Fibroblast of lung (primary cell): ENCODE results near the gene BCAS3. TPM values are rescaled to one million over a fixed set of nuclear protein-coding genes. Genes with fewer than 3 reads are reported as not detected.

ENCODE experiments used
- DNase-seq, 2 donors: peaks; one replicate each; pipeline versions ENCODE4 v3.0.0 to v3.0.0-alpha.2; 2010; ENCODE audit warnings: low read depth in 2 of 2
- H2AFZ ChIP-seq: 2 replicates; pipeline ENCODE4 v1.5.1; 2012; ENCODE audit warnings: low read length, control low read depth, inconsistent platforms
- H3K27ac ChIP-seq: 2 replicates; pipeline ENCODE4 v1.5.1; 2011; ENCODE audit warnings: low read length, control low read depth; ENCODE audit not compliant: insufficient read depth
- H3K27me3 ChIP-seq: 2 replicates; pipeline ENCODE4 v1.5.1; 2011; ENCODE audit warnings: mild to moderate bottlenecking, low read length; ENCODE audit not compliant: control insufficient read depth, insufficient read depth
- H3K36me3 ChIP-seq: 2 replicates; pipeline ENCODE4 v1.5.1; 2011; ENCODE audit warnings: low read length; ENCODE audit not compliant: control insufficient read depth, insufficient read depth
- H3K4me1 ChIP-seq: 2 replicates; pipeline ENCODE4 v1.5.1; 2011; ENCODE audit warnings: low read length; ENCODE audit not compliant: control insufficient read depth, insufficient read depth; ENCODE audit errors: extremely low read depth
- H3K4me2 ChIP-seq: 2 replicates; pipeline ENCODE4 v1.5.1; 2011; ENCODE audit warnings: low read length, control low read depth; ENCODE audit not compliant: insufficient read depth; ENCODE audit errors: extremely low read depth
- H3K4me3 ChIP-seq, 4 experiments: fragments of 200-600 bp in 1 of 4; sonication (generic) in 1 of 4; replicated peaks in 1 of 4; 2 replicates each; pipeline ENCODE4 v1.5.1; 2011 to 2016; ENCODE audit warnings: low read length in 4 of 4, low read depth in 3 of 4, mild to moderate bottlenecking in 3 of 4, control low read depth in 2 of 4, inconsistent platforms in 1 of 4, mixed read lengths in 1 of 4; ENCODE audit not compliant: insufficient read depth in 1 of 4; ENCODE audit errors: control extremely low read depth in 1 of 4
- H3K79me2 ChIP-seq: 2 replicates; pipeline ENCODE4 v1.5.1; 2012; ENCODE audit warnings: mild to moderate bottlenecking, low read length, inconsistent platforms; ENCODE audit not compliant: control insufficient read depth, insufficient read depth
- H3K9ac ChIP-seq: 2 replicates; pipeline ENCODE4 v1.5.1; 2011; ENCODE audit warnings: mild to moderate bottlenecking, low read length, control low read depth; ENCODE audit not compliant: insufficient read depth
- H3K9me3 ChIP-seq: 2 replicates; pipeline ENCODE4 v1.5.1; 2012; ENCODE audit warnings: low read depth, low read length; ENCODE audit not compliant: control insufficient read depth, insufficient read depth
- H4K20me1 ChIP-seq: 2 replicates; pipeline ENCODE4 v1.5.1; 2011; ENCODE audit warnings: low read length; ENCODE audit not compliant: control insufficient read depth, insufficient read depth; ENCODE audit errors: extremely low read depth
- EZH2 ChIP-seq: IDR thresholded peaks from 2 replicates; pipeline ENCODE4 v1.5.1; 2012; ENCODE audit warnings: low read length, control low read depth, mild to moderate bottlenecking; ENCODE audit errors: missing control alignments
- polyA plus RNA-seq, 2 donors: library from polyadenylated mRNA; depleted of rRNA in 1 of 2; stranded (reverse) in 1 of 2; unstranded in 1 of 2; fragments of >200 nt; gene quantifications; 2 replicates each; pipeline ENCODE4 v1.2.1, GENCODE V29; 2011 to 2012; ENCODE audit warnings: missing spikeins in 1 of 2
- total RNA-seq: library from RNA; depleted of rRNA; stranded (reverse); fragments of >200 nt; gene quantifications from 2 replicates; pipeline ENCODE4 v1.2.1, GENCODE V29; 2014
- TF ChIP-seq, protein P1 (sequence below), 2 donors: IDR thresholded peaks in 1 of 2; conservative IDR thresholded peaks in 1 of 2; 1 replicate in 1 of 2; 2 replicates in 1 of 2; pipeline ENCODE4 v1.5.1; 2011 to 2012; ENCODE audit warnings: low read length in 2 of 2, control low read depth in 1 of 2, inconsistent platforms in 1 of 2, low read depth in 1 of 2, mild to moderate bottlenecking in 1 of 2

Gene BCAS3
- total and polyA plus RNA-seq, 2 donors (not counting 1 experiment from before 2014, with no cell fraction given), result 9.9 to 43.6 TPM

DNA sequence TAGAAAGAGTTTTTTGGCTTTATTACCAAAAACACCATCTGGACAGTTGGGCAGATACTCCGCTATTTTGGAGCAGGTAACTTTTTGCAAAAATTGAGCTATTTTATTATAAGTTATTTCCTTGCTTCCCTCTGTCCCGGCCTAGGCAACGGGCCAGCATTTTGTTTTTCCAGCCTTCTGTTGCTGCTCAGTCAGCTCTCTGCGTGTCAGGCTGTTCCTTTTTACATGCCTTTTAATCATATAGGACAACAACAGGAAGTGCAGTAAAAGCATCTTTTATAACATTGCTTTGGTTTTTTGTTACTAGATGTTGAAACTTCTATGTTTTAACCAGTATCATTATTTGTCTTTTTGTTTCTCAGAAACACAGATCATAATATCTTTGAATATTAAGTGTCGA is 47.3 kb upstream of the BCAS3 start:
- Histone ChIP-seq H3K36me3 (no peaks in the 10 kb centered on the region), H3K79me2 (peaks cover 5% of the 10 kb centered on the region), H2AFZ (no peak overlapping the region), H3K9ac (no peak overlapping the region), H3K4me3 (no peak overlapping the region), H4K20me1 (no peaks in the 10 kb centered on the region), H3K4me2 (no peak overlapping the region), H3K4me1 (no peaks in the 10 kb centered on the region), H3K9me3 (no peaks in the 10 kb centered on the region), H3K27me3 (no peaks in the 10 kb centered on the region), H3K27ac (no peak overlapping the region)
- no peak for TF ChIP-seq EZH2
- TF ChIP-seq, protein P1, sequence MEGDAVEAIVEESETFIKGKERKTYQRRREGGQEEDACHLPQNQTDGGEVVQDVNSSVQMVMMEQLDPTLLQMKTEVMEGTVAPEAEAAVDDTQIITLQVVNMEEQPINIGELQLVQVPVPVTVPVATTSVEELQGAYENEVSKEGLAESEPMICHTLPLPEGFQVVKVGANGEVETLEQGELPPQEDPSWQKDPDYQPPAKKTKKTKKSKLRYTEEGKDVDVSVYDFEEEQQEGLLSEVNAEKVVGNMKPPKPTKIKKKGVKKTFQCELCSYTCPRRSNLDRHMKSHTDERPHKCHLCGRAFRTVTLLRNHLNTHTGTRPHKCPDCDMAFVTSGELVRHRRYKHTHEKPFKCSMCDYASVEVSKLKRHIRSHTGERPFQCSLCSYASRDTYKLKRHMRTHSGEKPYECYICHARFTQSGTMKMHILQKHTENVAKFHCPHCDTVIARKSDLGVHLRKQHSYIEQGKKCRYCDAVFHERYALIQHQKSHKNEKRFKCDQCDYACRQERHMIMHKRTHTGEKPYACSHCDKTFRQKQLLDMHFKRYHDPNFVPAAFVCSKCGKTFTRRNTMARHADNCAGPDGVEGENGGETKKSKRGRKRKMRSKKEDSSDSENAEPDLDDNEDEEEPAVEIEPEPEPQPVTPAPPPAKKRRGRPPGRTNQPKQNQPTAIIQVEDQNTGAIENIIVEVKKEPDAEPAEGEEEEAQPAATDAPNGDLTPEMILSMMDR (conservative IDR thresholded peaks at IDR 0.05 in 1 of 2, IDR thresholded peaks at IDR 0.05 in 1 of 2; ENCODE audit: low read depth in 1 of 2, low read length in 2 of 2), result no peak
- DNase-seq, result no peak

DNA sequence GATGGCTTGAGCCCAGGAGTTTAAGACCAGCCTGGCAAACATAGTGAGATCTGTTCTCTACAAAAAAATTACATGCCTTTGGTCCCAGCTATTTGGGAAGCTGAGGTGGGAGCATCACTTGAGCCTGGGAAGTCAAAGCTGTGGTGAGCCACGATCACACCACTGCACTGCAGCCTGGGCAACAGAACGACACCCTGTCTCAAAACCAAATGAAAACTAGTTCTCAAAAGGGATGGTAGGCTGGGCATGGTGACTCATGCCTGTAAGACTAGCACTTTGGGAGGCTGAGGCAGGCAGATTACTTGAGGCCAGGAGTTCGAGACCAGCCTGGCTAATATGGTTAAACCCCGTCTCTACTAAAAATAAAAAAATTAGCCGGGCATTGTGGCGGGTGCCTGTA is 46.5 kb upstream of the BCAS3 start:
- Histone ChIP-seq H3K4me3 (no peak overlapping the region), H3K9me3 (no peaks in the 10 kb centered on the region), H2AFZ (no peak overlapping the region), H3K27ac (no peak overlapping the region), H3K9ac (no peak overlapping the region), H3K36me3 (no peaks in the 10 kb centered on the region), H3K4me2 (no peak overlapping the region), H3K27me3 (no peaks in the 10 kb centered on the region), H3K4me1 (no peaks in the 10 kb centered on the region), H4K20me1 (no peaks in the 10 kb centered on the region), H3K79me2 (peaks cover 5% of the 10 kb centered on the region)
- peak in 1 of 2 donors; percentile 14 for DNase-seq
- no peak for TF ChIP-seq EZH2
- TF ChIP-seq, protein P1 (conservative IDR thresholded peaks at IDR 0.05 in 1 of 2, IDR thresholded peaks at IDR 0.05 in 1 of 2; ENCODE audit: low read depth in 1 of 2, low read length in 2 of 2), result no peak

GRCh38 chr17:60637683-60638082 is 40.0 kb upstream of the BCAS3 start:
- H3K27ac ChIP-seq, result no peak overlapping the region
- TF ChIP-seq EZH2, result no peak
- TF ChIP-seq, protein P1 (conservative IDR thresholded peaks at IDR 0.05 in 1 of 2, IDR thresholded peaks at IDR 0.05 in 1 of 2; ENCODE audit: low read depth in 1 of 2, low read length in 2 of 2), result no peak
- no peak for DNase-seq
- peaks cover 4% of the 10 kb centered on the region for H3K79me2 ChIP-seq
- H4K20me1 ChIP-seq, result no peaks in the 10 kb centered on the region
- H3K4me3 ChIP-seq, result no peak overlapping the region
- no peaks in the 10 kb centered on the region for H3K36me3 ChIP-seq
- H3K9ac ChIP-seq, result no peak overlapping the region
- H2AFZ ChIP-seq, result no peak overlapping the region
- no peaks in the 10 kb centered on the region for H3K27me3 ChIP-seq
- H3K4me1 ChIP-seq, result no peaks in the 10 kb centered on the region
- no peaks in the 10 kb centered on the region for H3K9me3 ChIP-seq
- no peak overlapping the region for H3K4me2 ChIP-seq
